OCI-LY7 (cell line): ENCODE data around the gene PEX14. TPM values are rescaled to one million over a fixed set of nuclear protein-coding genes. Genes with fewer than 3 reads are reported as not detected.
A peak's percentile ranks its signal among the peaks of the same experiment; 100 is the strongest.

ENCODE experiments used
- BruUV-seq: library from RNA; stranded (reverse); fragments of 400-500 nt; replicated peaks from 2 replicates; lab custom pipeline; 2021; lab: Mats Ljungman, UMichigan
- CTCF ChIA-PET: fragments of 300-600 bp; sonication (Branson Sonifier 250); formaldehyde crosslinking; loops from one replicate; lab custom pipeline; 2022; ENCODE audit warnings: antibody characterized with exemption; ENCODE audit not compliant: unreplicated experiment; lab: Charles Lee
- POLR2A ChIA-PET: fragments of 300-600 bp; sonication (Branson Sonifier 250); formaldehyde crosslinking; loops from one replicate; lab custom pipeline; 2022; ENCODE audit warnings: antibody characterized with exemption; lab: Charles Lee
- DNase-seq: peaks from one replicate; pipeline ENCODE4 v3.0.0-alpha.2; 2015; ENCODE audit warnings: low spot score
- H2AFZ ChIP-seq: fragments of 200-600 bp; sonication (generic), shearing (Covaris generic); 2 replicates; pipeline ENCODE4 v1.6.1; 2014; ENCODE audit warnings: mild to moderate bottlenecking, antibody characterized with exemption, low read length, moderate library complexity
- H3K27ac ChIP-seq: fragments of 200-600 bp; sonication (generic); 2 replicates; pipeline ENCODE4 v1.5.1; 2014; ENCODE audit warnings: mixed run types, low read depth, mild to moderate bottlenecking, moderate library complexity, low read length, inconsistent platforms; ENCODE audit not compliant: poor library complexity, severe bottlenecking
- H3K36me3 ChIP-seq: fragments of 200-600 bp; sonication (generic); 2 replicates; pipeline ENCODE4 v1.6.1; 2014; ENCODE audit warnings: mild to moderate bottlenecking, antibody characterized with exemption, low read length, moderate library complexity, mixed read lengths; ENCODE audit not compliant: insufficient read depth
- H3K4me1 ChIP-seq: fragments of 200-600 bp; sonication (generic); 2 replicates; pipeline ENCODE4 v1.5.1; 2014; ENCODE audit warnings: mild to moderate bottlenecking, low read length; ENCODE audit not compliant: insufficient read depth, poor library complexity, severe bottlenecking
- H3K4me2 ChIP-seq: fragments of 200-600 bp; sonication (generic); 2 replicates; pipeline ENCODE4 v1.6.1; 2014; ENCODE audit warnings: mild to moderate bottlenecking, low read length
- H3K4me3 ChIP-seq: fragments of 200-600 bp; sonication (generic); 2 replicates; pipeline ENCODE4 v1.5.1; 2014; ENCODE audit warnings: mild to moderate bottlenecking, low read depth, low read length; ENCODE audit not compliant: poor library complexity, severe bottlenecking
- H3K79me2 ChIP-seq: fragments of 200-600 bp; sonication (generic); 2 replicates; pipeline ENCODE4 v1.6.1; 2016; ENCODE audit warnings: low read depth, mild to moderate bottlenecking, low read length, moderate library complexity, mixed read lengths; ENCODE audit not compliant: insufficient read depth
- H3K9me2 ChIP-seq: fragments of 200-600 bp; sonication (generic); 2 replicates; pipeline ENCODE4 v1.6.1; 2016; ENCODE audit warnings: mild to moderate bottlenecking, low read length, mixed read lengths; ENCODE audit not compliant: insufficient read depth
- H3K9me3 ChIP-seq: fragments of 200-600 bp; sonication (generic); 2 replicates; pipeline ENCODE4 v1.6.1; 2014; ENCODE audit warnings: mild to moderate bottlenecking, mixed run types, low read length, mixed read lengths
- H4K20me1 ChIP-seq: fragments of 200-600 bp; sonication (generic); 2 replicates; pipeline ENCODE4 v1.6.1; 2014; ENCODE audit warnings: mild to moderate bottlenecking, antibody characterized with exemption, low read length, moderate library complexity, mixed read lengths; ENCODE audit not compliant: insufficient read depth
- EZH2phosphoT487 ChIP-seq: fragments of 200-600 bp; sonication (generic); IDR thresholded peaks from 2 replicates; pipeline ENCODE4 v1.6.1; 2018; ENCODE audit warnings: low read depth, borderline replicate concordance, mild to moderate bottlenecking, mixed run types, antibody characterized with exemption, low read length, moderate library complexity, mixed read lengths
- intact Hi-C: fragments of 100-400 bp; cut with micrococcal nuclease; formaldehyde crosslinking; loops from one replicate; pipeline ENCODE4 v1.10.0; 2022; ENCODE audit not compliant: unreplicated experiment
- total RNA-seq, 2 experiments: library from RNA; depleted of rRNA in 1 of 2; stranded (reverse); fragments of >200 nt in 1 of 2; shearing (Covaris generic) in 1 of 2; gene quantifications; 2 replicates each; pipeline ENCODE4 v1.2.3, GENCODE V29; 2014 to 2022
- TF ChIP-seq, protein P1 (sequence below): fragments of 200-600 bp; sonication (generic); conservative IDR thresholded peaks from 2 replicates; pipeline ENCODE4 v1.5.1; 2014; ENCODE audit warnings: mild to moderate bottlenecking, antibody characterized with exemption, low read length, moderate library complexity, mixed read lengths

PEX14 gene
- total RNA-seq, 2 experiments from 2014 or later = 14.6 to 24.3 TPM

DNA sequence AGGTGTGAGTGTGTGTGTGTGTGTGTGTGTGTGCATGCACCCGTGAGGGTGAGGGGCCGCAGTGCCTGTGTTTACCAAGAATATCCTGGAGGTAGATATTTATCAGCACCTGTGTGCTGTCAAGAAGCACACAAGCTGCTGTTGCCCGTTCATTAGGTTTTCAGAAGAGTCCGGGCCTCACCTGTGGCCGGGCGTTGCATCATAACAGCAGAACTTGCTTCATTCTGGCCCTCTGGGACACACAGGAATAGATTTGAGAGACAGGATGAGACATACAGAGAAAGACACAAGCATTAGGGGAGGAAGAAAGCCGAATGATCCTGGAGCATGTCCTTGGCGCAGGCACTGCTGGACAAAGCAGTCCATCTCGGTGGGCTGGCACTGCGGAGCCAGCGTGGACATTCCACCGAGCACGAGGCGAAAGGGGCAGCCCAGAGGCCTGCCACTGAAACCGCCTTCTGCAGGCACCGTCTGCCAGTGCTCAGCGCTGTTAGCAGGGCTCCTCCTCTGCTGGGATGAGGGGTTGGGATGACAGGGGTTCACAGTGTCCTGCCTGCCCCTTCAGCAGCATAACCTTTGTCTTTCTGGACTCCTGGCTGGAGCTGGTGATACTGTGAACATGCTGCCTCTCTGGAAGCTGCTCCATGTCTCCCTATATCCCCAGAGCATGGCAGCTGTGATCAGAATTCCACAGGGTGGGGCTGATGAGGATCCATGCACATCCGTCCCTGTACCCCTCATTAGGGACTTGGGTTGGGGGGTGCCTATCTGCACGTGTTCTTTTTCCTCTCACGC, 81.1 kb downstream of the PEX14 start:
- Histone ChIP-seq H3K4me3 (no peak overlapping the region), H3K36me3 (no peaks in the 10 kb centered on the region), H3K4me2 (no peak overlapping the region), H3K27ac (no peak overlapping the region), H3K9me3 (no peaks in the 10 kb centered on the region), H4K20me1 (no peaks in the 10 kb centered on the region), H2AFZ (no peak overlapping the region), H3K9me2 (no peaks in the 10 kb centered on the region), H3K79me2 (no peaks in the 10 kb centered on the region), H3K4me1 (no peaks in the 10 kb centered on the region)
- intact Hi-C loops = no loop called here
- ChIA-PET POLR2A (interaction anchor here (0.5 to 0.6 kb wide), 2 partner anchors 9 to 444 kb away, joined by 5 to 9 read pairs; no protein-coding TSS in a partner anchor), CTCF (no interaction called here)
- peak; percentile 8 for DNase-seq
- TF ChIP-seq EZH2phosphoT487 = no peak
- TF ChIP-seq, protein P1, sequence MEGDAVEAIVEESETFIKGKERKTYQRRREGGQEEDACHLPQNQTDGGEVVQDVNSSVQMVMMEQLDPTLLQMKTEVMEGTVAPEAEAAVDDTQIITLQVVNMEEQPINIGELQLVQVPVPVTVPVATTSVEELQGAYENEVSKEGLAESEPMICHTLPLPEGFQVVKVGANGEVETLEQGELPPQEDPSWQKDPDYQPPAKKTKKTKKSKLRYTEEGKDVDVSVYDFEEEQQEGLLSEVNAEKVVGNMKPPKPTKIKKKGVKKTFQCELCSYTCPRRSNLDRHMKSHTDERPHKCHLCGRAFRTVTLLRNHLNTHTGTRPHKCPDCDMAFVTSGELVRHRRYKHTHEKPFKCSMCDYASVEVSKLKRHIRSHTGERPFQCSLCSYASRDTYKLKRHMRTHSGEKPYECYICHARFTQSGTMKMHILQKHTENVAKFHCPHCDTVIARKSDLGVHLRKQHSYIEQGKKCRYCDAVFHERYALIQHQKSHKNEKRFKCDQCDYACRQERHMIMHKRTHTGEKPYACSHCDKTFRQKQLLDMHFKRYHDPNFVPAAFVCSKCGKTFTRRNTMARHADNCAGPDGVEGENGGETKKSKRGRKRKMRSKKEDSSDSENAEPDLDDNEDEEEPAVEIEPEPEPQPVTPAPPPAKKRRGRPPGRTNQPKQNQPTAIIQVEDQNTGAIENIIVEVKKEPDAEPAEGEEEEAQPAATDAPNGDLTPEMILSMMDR = no peak
- no TSS peak for BruUV-seq

DNA sequence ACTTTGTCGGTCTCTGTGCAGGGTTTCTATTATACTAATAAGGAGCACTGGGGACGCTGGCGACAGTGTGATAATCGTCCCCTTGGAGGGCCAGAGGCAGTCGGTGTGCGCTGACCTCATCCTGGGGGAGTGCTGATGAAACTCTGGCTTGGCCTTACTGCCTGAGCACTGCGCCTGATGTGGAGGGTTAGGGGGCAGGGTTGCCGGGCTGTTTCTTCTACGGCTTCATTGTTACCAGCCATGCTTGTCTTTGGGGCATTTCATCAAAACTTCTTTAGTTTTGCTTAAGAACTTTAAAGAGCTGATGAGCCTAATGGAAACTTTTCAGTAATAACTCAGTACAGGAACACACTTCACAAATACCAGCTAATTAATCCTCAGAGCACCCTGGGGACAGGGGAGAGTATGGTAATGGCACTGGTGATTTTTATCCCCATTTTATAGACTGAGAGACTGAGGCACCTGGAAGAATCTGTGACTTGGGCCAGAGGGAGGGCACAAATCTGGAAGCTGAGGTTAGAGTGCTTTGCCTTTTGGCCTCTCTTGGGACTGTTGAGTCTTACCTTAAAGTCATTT, 81.8 kb downstream of the PEX14 start:
- Histone ChIP-seq H3K4me1 (no peaks in the 10 kb centered on the region), H3K4me2 (no peak overlapping the region), H3K4me3 (no peak overlapping the region), H2AFZ (no peak overlapping the region), H3K9me3 (no peaks in the 10 kb centered on the region), H4K20me1 (no peaks in the 10 kb centered on the region), H3K36me3 (no peaks in the 10 kb centered on the region), H3K79me2 (no peaks in the 10 kb centered on the region), H3K27ac (no peak overlapping the region), H3K9me2 (no peaks in the 10 kb centered on the region)
- ChIA-PET CTCF (no interaction called here), POLR2A (interaction anchor here (0.5 kb wide), 1 partner anchor 443 kb away, joined by 5 read pairs; no protein-coding TSS in a partner anchor)
- DNase-seq = no peak
- intact Hi-C loops = no loop called here
- no peak for TF ChIP-seq EZH2phosphoT487
- TF ChIP-seq, protein P1 = no peak
- BruUV-seq = no TSS peak

DNA sequence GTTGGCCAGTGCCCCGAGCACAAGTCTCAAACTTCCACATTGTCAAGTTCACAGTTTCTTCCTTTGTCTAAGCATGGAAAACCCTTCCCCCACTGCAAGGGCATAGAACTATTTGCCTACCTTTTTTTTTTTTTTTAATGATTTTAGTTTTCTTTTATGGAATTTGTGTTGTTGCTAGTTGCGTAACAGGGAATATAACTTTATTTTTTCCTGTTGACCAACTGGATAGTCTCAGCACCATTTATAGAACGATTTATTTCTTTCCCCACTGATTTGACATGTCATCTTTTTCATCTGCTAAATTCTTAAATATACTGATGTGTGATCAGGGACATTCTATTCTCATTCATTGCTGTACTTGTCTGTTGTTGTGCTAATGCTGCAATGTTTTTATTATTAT, 83.0 kb downstream of the PEX14 start:
- ChIA-PET POLR2A (no interaction called here), CTCF (no interaction called here)
- no peak for TF ChIP-seq EZH2phosphoT487
- TF ChIP-seq, protein P1 = no peak
- Histone ChIP-seq H4K20me1 (no peaks in the 10 kb centered on the region), H3K4me1 (no peaks in the 10 kb centered on the region), H3K4me3 (no peak overlapping the region), H3K79me2 (no peaks in the 10 kb centered on the region), H3K9me2 (no peaks in the 10 kb centered on the region), H3K36me3 (no peaks in the 10 kb centered on the region), H3K9me3 (no peaks in the 10 kb centered on the region), H2AFZ (no peak overlapping the region), H3K4me2 (no peak overlapping the region), H3K27ac (no peak overlapping the region)
- no peak for DNase-seq
- intact Hi-C loops = no loop called here
- no TSS peak for BruUV-seq
